HAP-1 (cell line): ENCODE data around the gene SLC18A2.
A peak's percentile ranks its signal among the peaks of the same experiment; 100 is the strongest.
"Not testable (repeated sequence)": the region's sequence is repeated elsewhere in the genome, so short reads cannot be mapped to it uniquely, and the experiment has no call there.

ENCODE experiments used
- DNase-seq, 2 experiments: peaks; one replicate each; pipeline ENCODE4 v3.0.0-alpha.2; 2016 to 2020; ENCODE audit warnings: low spot score in 2 of 2
- H3K27me3 ChIP-seq: fragments of 250-450 bp; sonication (Bioruptor Pico); 2 replicates; pipeline ENCODE4 v1.5.1; 2020; ENCODE audit warnings: low read depth, mild to moderate bottlenecking, moderate library complexity
- H3K36me3 ChIP-seq: fragments of 250-450 bp; sonication (Bioruptor Pico); replicated peaks from 2 replicates; pipeline ENCODE4 v1.5.1; 2020; ENCODE audit warnings: mild to moderate bottlenecking
- H3K4me1 ChIP-seq: fragments of 250-450 bp; sonication (Bioruptor Pico); 2 replicates; pipeline ENCODE4 v1.5.1; 2020; ENCODE audit warnings: mild to moderate bottlenecking
- H3K4me3 ChIP-seq: fragments of 250-450 bp; sonication (Bioruptor Pico); 2 replicates; pipeline ENCODE4 v1.5.1; 2020; ENCODE audit warnings: mild to moderate bottlenecking, moderate library complexity
- H3K9me3 ChIP-seq: fragments of 250-450 bp; sonication (Bioruptor Pico); 2 replicates; pipeline ENCODE4 v1.5.1; 2020; ENCODE audit warnings: mild to moderate bottlenecking, moderate library complexity
- in situ Hi-C: fragments of 300-500 bp; cut with MboI; formaldehyde crosslinking; loops from 3 replicates; pipeline ENCODE4 v1.14.3; 2020; ENCODE audit warnings: low sequenced_read_pairs, inconsistent platforms, mixed read lengths

SLC18A2 gene

DNA sequence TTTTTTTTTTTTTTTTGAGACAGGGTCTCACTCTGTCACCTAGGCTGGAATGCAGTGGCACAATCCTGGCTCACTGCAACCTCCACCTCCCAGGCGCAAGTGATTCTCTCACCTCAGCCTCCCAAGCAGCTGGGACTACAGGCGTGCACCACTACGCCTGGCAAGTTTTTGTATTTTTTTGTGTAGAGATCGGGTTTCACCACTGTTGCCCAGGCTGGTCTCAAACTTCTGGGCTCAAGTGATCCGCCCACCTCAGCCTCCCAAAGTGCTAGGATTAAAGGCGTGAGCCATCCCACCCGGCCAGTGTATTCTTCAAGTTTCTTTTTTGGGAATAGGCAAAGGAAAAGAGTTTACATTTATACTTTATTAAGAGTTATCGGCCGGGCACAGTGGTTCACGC is 50.0 kb downstream of the SLC18A2 start:
- DNase-seq, H3K4me1 ChIP-seq, H3K4me3 ChIP-seq, in situ Hi-C loops, H3K9me3 ChIP-seq, H3K27me3 ChIP-seq, H3K36me3 ChIP-seq: not testable (repeated sequence)

- Histone ChIP-seq H3K27me3 (no peaks in the 10 kb centered on the region), H3K36me3 (peaks cover 5% of the 10 kb centered on the region; the same call in 1 of the 2 replicates), H3K9me3 (no peaks in the 10 kb centered on the region), H3K4me1 (peaks cover 6% of the 10 kb centered on the region), H3K4me3 (no peak overlapping the region)
- no peak for DNase-seq
- in situ Hi-C loops, result no loop called here
These were observed 53.2 kb downstream of the SLC18A2 start for GRCh38 chr10:117294039-117294645.

DNA sequence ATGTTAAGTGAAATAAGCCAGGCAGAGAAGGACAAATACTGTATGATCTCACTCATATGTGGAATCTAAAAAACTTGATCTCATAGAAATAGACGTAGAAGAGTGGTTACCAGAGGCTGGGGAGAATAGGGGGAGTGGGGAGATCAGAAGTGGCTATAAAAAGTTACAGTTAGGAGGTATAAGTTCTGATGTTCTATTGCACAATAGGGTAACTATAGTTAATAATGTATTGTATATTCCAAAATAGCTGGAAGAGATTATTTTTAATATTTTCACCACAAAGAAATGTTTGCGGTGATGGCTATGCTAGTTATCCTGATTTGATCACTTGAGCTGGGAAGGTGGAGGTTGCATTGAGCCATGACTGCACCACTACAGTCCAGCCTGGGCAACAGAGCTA is 53.8 kb downstream of the SLC18A2 start:
- no peak for DNase-seq
- Histone ChIP-seq H3K36me3 (no peaks in the 10 kb centered on the region; the same call in 1 of the 2 replicates), H3K27me3 (no peaks in the 10 kb centered on the region), H3K9me3 (no peaks in the 10 kb centered on the region), H3K4me3 (no peak overlapping the region), H3K4me1 (peaks cover 6% of the 10 kb centered on the region)
- in situ Hi-C loops, result no loop called here

GRCh38 chr10:117298219-117298618 is 57.3 kb downstream of the SLC18A2 start:
- H3K4me3 ChIP-seq, result no peak overlapping the region
- no peak for DNase-seq
- H3K4me1 ChIP-seq, result no peaks in the 10 kb centered on the region
- H3K36me3 ChIP-seq, result no peaks in the 10 kb centered on the region
- H3K9me3 ChIP-seq, result no peaks in the 10 kb centered on the region
- no peaks in the 10 kb centered on the region for H3K27me3 ChIP-seq
- in situ Hi-C loops, result no loop called here

DNA sequence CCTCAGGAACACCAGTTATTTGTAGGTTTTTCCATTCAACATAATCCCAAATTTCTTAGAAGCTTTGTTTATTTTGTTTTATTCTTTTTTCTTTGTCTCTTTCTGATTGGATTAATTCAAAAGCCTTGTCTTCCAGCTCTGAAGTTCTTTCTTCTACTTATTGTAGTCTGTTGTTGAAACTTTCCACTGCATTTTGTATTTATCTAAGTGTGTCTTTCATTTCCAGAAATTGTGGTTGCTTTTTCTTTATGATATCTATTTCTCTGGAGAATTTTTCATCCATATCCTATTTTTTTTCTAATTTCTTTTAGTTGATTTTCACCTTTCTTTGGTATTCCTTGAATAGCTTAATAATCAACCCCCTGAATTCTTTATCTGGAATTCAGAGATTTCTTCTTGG is 58.5 kb downstream of the SLC18A2 start:
- no peaks in the 10 kb centered on the region for H3K27me3 ChIP-seq
- no peak for DNase-seq
- no peak overlapping the region for H3K4me3 ChIP-seq
- no peaks in the 10 kb centered on the region for H3K4me1 ChIP-seq
- no peaks in the 10 kb centered on the region for H3K36me3 ChIP-seq
- H3K9me3 ChIP-seq, result no peaks in the 10 kb centered on the region
- in situ Hi-C loops, result no loop called here

DNA sequence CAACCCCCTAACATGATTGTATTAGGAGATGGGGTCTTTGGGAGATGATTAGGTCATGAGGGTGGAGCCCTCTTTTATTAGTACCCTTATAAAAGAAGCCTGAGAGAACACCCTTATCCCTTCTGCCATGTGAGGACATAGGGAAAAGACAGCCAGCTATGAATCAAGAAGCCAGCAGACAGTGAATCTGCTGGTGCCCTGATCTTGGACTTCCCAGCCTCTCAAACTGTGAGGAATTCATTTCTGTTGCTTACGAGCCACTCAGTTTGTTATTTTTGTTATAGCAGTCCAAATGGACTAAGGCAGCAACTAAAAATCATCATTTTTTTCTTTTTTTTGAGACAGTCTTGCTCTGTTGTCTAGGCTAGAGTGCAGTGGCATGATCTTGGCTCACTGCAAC is 59.8 kb downstream of the SLC18A2 start:
- no peaks in the 10 kb centered on the region for H3K27me3 ChIP-seq
- in situ Hi-C loops, result no loop called here

DNA sequence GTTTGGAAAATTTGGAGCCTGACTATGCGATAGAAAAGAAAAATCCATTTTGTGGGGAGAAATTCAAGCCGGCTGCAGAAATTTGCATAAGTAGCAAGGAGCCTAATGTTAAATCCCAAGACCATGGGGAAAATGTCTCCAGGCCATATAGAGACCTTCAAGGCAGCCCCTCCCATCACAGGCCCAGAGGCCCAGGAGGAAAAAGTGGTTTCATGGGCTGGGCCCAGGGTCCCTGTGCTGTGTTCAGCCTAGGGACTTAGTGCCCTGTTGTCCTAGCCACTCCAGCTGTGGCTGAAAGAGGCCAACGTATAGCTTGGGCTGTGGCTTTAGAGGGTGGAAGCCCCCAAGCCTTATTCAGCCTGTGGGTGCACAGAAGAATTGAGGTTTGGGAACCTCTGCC is 62.5 kb downstream of the SLC18A2 start:
- H3K4me1 ChIP-seq, H3K36me3 ChIP-seq, H3K27me3 ChIP-seq, H3K4me3 ChIP-seq, in situ Hi-C loops, H3K9me3 ChIP-seq, DNase-seq: not testable (repeated sequence)

More for the DNA sequence above, 59.8 kb downstream of the SLC18A2 start:
- no peak overlapping the region for H3K4me3 ChIP-seq
- no peaks in the 10 kb centered on the region for H3K4me1 ChIP-seq
- no peaks in the 10 kb centered on the region for H3K9me3 ChIP-seq
- peaks cover 3% of the 10 kb centered on the region; the same call in 1 of the 2 replicates for H3K36me3 ChIP-seq
- DNase-seq, result no peak

- H3K36me3 ChIP-seq, result peaks cover 3% of the 10 kb centered on the region
- H3K27me3 ChIP-seq, result no peaks in the 10 kb centered on the region
- in situ Hi-C loops, result no loop called here
- no peaks in the 10 kb centered on the region for H3K9me3 ChIP-seq
- DNase-seq, result no peak
- H3K4me1 ChIP-seq, result peaks cover 9% of the 10 kb centered on the region
- no peak overlapping the region for H3K4me3 ChIP-seq
These were observed 65.8 kb downstream of the SLC18A2 start for GRCh38 chr10:117306674-117307073.

GRCh38 chr10:117311261-117311660 is 70.3 kb downstream of the SLC18A2 start:
- Histone ChIP-seq H3K4me1 (peaks cover 9% of the 10 kb centered on the region), H3K27me3 (no peaks in the 10 kb centered on the region), H3K36me3 (peaks cover 6% of the 10 kb centered on the region), H3K4me3 (no peak overlapping the region), H3K9me3 (no peaks in the 10 kb centered on the region)
- DNase-seq, result no peak
- in situ Hi-C loops, result no loop called here

GRCh38 chr10:117312430-117312829 is 71.5 kb downstream of the SLC18A2 start:
- Histone ChIP-seq H3K4me1 (peaks cover 9% of the 10 kb centered on the region), H3K36me3 (peaks cover 6% of the 10 kb centered on the region), H3K4me3 (no peak overlapping the region), H3K9me3 (no peaks in the 10 kb centered on the region), H3K27me3 (no peaks in the 10 kb centered on the region)
- DNase-seq, result no peak
- in situ Hi-C loops, result no loop called here

GRCh38 chr10:117313641-117314040 is 72.7 kb downstream of the SLC18A2 start:
- no peak overlapping the region for H3K4me3 ChIP-seq
- in situ Hi-C loops, result no loop called here
- H3K4me1 ChIP-seq, result peaks cover 2% of the 10 kb centered on the region; the same call in 1 of the 2 replicates
- no peaks in the 10 kb centered on the region for H3K9me3 ChIP-seq
- H3K36me3 ChIP-seq, result peaks cover 6% of the 10 kb centered on the region
- no peak for DNase-seq
- H3K27me3 ChIP-seq, result no peaks in the 10 kb centered on the region

- Histone ChIP-seq H3K36me3 (peaks cover 6% of the 10 kb centered on the region; the same call in 1 of the 2 replicates), H3K27me3 (no peaks in the 10 kb centered on the region), H3K4me3 (no peak overlapping the region), H3K4me1 (no peaks in the 10 kb centered on the region), H3K9me3 (no peaks in the 10 kb centered on the region)
- no peak for DNase-seq
- in situ Hi-C loops, result loop anchor here (5.0 kb wide), 1 partner anchor 89 kb away; no protein-coding TSS in a partner anchor
These were observed 75.8 kb downstream of the SLC18A2 start for GRCh38 chr10:117316701-117317100.

GRCh38 chr10:117318909-117319308 is 78.0 kb downstream of the SLC18A2 start:
- no peaks in the 10 kb centered on the region for H3K27me3 ChIP-seq
- no peak overlapping the region for H3K4me3 ChIP-seq
- in situ Hi-C loops, result loop anchor here (5.0 kb wide), 1 partner anchor 92 kb away; no protein-coding TSS in a partner anchor
- peak in 1 of 2 experiments; percentile 18 for DNase-seq
- no peaks in the 10 kb centered on the region for H3K36me3 ChIP-seq
- H3K4me1 ChIP-seq, result no peaks in the 10 kb centered on the region
- no peaks in the 10 kb centered on the region for H3K9me3 ChIP-seq

DNA sequence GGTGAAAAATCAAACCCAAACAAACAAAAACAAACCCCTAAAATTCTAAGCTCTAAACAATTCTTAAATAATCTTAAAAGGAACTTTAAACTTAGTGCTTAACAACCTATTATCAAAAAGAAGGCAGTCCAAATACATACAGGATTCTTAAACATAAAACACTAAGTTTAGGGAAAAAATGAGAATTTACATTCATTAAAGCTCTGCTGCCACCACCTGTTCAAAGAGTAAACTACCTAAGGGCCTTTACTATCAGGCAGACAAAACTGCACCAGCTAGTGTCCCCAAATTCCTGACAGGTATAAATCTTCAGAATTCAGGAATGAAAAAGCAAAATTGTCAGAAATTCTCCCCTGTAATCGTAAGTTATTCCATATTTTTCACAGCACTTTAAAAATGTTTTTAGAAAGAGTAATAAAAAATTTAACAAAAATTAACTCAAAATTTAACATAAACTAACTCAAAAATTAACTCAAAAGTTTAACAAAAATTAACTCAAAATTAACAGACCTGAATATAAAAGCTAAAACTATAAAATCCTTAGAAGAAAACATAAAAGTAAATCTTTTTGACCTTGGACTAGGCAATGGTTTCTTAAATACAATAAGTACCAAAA is 79.2 kb downstream of the SLC18A2 start:
- Histone ChIP-seq H3K9me3 (no peaks in the 10 kb centered on the region), H3K4me1 (no peaks in the 10 kb centered on the region), H3K27me3 (no peaks in the 10 kb centered on the region), H3K36me3 (no peaks in the 10 kb centered on the region), H3K4me3 (no peak overlapping the region)
- in situ Hi-C loops, result no loop called here
- no peak for DNase-seq
